Left renal cortex interstitium (tissue), 4 donors: ENCODE measurements around the gene ACOT8. TPM values are rescaled to one million over a fixed set of nuclear protein-coding genes. Genes with fewer than 3 reads are reported as not detected.
"Not testable (repeated sequence)": the region's sequence is repeated elsewhere in the genome, so short reads cannot be mapped to it uniquely, and the experiment has no call there.

Experiments used
- DNase-seq, 4 donors: peaks; one replicate each; pipeline ENCODE4 v3.0.0-alpha.2; 2013; ENCODE audit warnings: low read depth in 4 of 4, low spot score in 2 of 4, missing footprints in 1 of 4
- polyA plus RNA-seq, 4 donors: library from polyadenylated mRNA; unstranded; fragments of 120-200 nt; gene quantifications; one replicate each; pipeline ENCODE4 v1.2.1, GENCODE V29; 2013; ENCODE audit not compliant: insufficient read length in 4 of 4

ACOT8 gene
- polyA plus RNA-seq, 4 donors = 20.9 to 32.3 (median 26.7) TPM

- no peak for DNase-seq
Measured at GRCh38 chr20:45798935-45799642, 58.1 kb downstream of the ACOT8 start.

DNA sequence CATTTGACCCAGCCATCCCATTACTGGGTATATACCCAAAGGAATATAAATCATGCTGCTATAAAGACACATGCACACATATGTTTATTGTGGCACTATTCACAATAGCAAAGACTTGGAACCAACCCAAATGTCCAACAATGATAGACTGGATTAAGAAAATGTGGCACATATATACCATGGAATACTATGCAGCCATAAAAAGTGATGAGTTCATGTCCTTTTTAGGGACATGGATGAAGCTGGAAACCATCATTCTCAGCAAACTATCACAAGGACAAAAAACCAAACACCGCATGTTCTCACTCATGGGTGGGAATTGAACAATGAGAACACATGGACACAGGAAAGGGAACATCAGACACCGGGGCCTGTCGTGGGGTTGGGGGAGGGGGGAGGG, 59.2 kb downstream of the ACOT8 start:
- DNase-seq = not testable (repeated sequence)

- DNase-seq = not testable (repeated sequence)
Measured at GRCh38 chr20:45797510-45797909, 59.7 kb downstream of the ACOT8 start.

DNA sequence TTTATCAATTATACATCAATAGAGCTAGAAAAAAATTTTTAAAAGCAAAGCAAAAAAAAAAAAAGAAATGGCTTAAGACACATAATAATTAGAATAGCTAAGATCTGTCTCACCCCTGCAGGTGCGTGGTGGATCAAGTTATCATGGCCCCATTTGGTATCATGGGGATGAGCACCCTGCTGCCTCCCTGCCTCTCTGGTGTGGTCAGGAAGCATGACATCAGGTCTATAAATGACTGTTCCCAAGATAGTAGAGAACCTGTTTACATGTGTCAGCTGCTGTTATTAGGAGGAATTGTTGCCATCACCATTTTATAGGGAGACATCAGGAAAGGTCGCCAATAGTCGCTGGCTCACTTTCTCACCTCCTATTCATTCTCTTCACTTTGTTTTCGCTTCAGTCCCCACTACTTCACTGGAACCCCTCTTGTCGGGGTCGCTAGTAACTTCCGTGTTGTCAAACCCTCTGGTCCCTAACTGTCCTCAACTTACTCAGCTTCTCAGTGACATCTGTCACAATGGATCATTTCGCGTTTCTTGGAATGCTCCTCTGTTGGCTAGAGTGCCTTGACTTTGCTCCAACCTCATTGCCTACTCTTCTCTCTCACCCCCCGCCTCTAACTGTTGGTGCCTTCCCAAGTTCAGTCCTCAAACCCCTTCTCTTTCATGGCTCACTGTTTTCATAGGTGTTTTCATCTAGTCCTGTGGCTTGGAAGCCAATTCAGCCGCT, 60.7 kb downstream of the ACOT8 start:
- DNase-seq = no peak

GRCh38 chr20:45792317-45793118, 64.7 kb downstream of the ACOT8 start:
- no peak for DNase-seq

Other genes with a start within 250 kb of the ACOT8 start
- not detected for gene WFDC10A, start 227.7 kb downstream of the ACOT8 start, polyA plus RNA-seq
- gene WFDC9, start 226.1 kb downstream of the ACOT8 start, polyA plus RNA-seq = not detected
- gene WFDC11, start 187.2 kb downstream of the ACOT8 start, polyA plus RNA-seq = under 1 TPM in 1 of 4 donors, not detected in 3; 0.27 TPM
- not detected for gene WFDC13, start 155.4 kb downstream of the ACOT8 start, polyA plus RNA-seq
- not detected for gene WFDC10B, start 152.4 kb downstream of the ACOT8 start, polyA plus RNA-seq
- gene SPINT4, start 135.0 kb downstream of the ACOT8 start, polyA plus RNA-seq = not detected
- gene WFDC3, start 65.5 kb downstream of the ACOT8 start, polyA plus RNA-seq = 1 to 10 TPM; 1.0 to 2.2 (median 1.7) TPM
- gene DNTTIP1, start 65.4 kb downstream of the ACOT8 start, polyA plus RNA-seq = 10 to 100 TPM; 34.9 to 46.2 (median 39.1) TPM
- gene UBE2C, start 44.7 kb downstream of the ACOT8 start, polyA plus RNA-seq = 10 to 100 TPM; 56.3 to 76.9 (median 67.4) TPM
- 1 to 10 TPM in 2 of 4 donors, under 1 TPM in 2; 0.32 to 1.4 (median 0.98) TPM for gene TNNC2, start 30.1 kb downstream of the ACOT8 start, polyA plus RNA-seq
- 10 to 100 TPM; 11.3 to 22.4 (median 17.5) TPM for gene SNX21, start 23.6 kb downstream of the ACOT8 start, polyA plus RNA-seq
- gene ZSWIM3, start 222 bp upstream of the ACOT8 start, polyA plus RNA-seq = 1 to 10 TPM; 5.4 to 5.7 (median 5.6) TPM
- gene ZSWIM1, start 23.8 kb upstream of the ACOT8 start, polyA plus RNA-seq = 10 to 100 TPM; 13.3 to 18.5 (median 15.7) TPM
- gene SPATA25, start 30.2 kb upstream of the ACOT8 start, polyA plus RNA-seq = 1 to 10 TPM; 2.6 to 7.4 (median 4.8) TPM
- gene NEURL2, start 33.8 kb upstream of the ACOT8 start, polyA plus RNA-seq = 10 to 100 TPM in 2 of 4 donors, 1 to 10 TPM in 2; 4.2 to 11.2 (median 9.3) TPM
- gene CTSA, start 33.9 kb upstream of the ACOT8 start, polyA plus RNA-seq = 100 to 1,000 TPM; 112 to 176 (median 131) TPM
- 100 to 1,000 TPM; 122 to 170 (median 131) TPM for gene PLTP, start 54.8 kb upstream of the ACOT8 start, polyA plus RNA-seq
- 10 to 100 TPM; 43.3 to 57.8 (median 50.8) TPM for gene PCIF1, start 77.3 kb upstream of the ACOT8 start, polyA plus RNA-seq
- 10 to 100 TPM; 10.7 to 21.1 (median 14.2) TPM for gene ZNF335, start 114.8 kb upstream of the ACOT8 start, polyA plus RNA-seq
- under 1 TPM; 0.35 to 0.68 (median 0.43) TPM for gene MMP9, start 151.5 kb upstream of the ACOT8 start, polyA plus RNA-seq
- 1 to 10 TPM; 1.5 to 3.2 (median 1.7) TPM for gene SLC12A5, start 171.8 kb upstream of the ACOT8 start, polyA plus RNA-seq
- gene NCOA5, start 232.6 kb upstream of the ACOT8 start, polyA plus RNA-seq = 10 to 100 TPM; 53.7 to 62.9 (median 57.5) TPM